PC-3 (cell line): ENCODE measurements around the gene DNM3. TPM values are rescaled to one million over a fixed set of nuclear protein-coding genes. Genes with fewer than 3 reads are reported as not detected.

ENCODE experiments used
- ATAC-seq: fragments of 200-7000 bp; cut with Tn5 transposase; 2 replicates; pipeline ENCODE4 v1.9.1; 2020; ENCODE audit warnings: mild to moderate bottlenecking, moderate library complexity
- BruUV-seq: library from RNA; stranded (reverse); fragments of 400-500 nt; replicated peaks from 2 replicates; lab custom pipeline; 2021; lab: Mats Ljungman, UMichigan
- CTCF ChIA-PET: fragments of 300-600 bp; sonication (Branson Sonifier 250); formaldehyde crosslinking; loops from one replicate; lab custom pipeline; 2022; ENCODE audit warnings: antibody characterized with exemption; lab: Charles Lee
- POLR2A ChIA-PET: fragments of 300-600 bp; sonication (Branson Sonifier 250); formaldehyde crosslinking; loops from one replicate; lab custom pipeline; 2022; ENCODE audit warnings: antibody characterized with exemption; ENCODE audit not compliant: unreplicated experiment; lab: Charles Lee
- DNase-seq: peaks from one replicate; pipeline ENCODE4 v3.0.0-alpha.2; 2015
- H2AFZ ChIP-seq: fragments of 300-600 bp; sonication (generic); 2 replicates; pipeline ENCODE4 v1.6.0; 2016; ENCODE audit warnings: antibody characterized with exemption, low read length
- H3F3A ChIP-seq: fragments of 300-600 bp; sonication (generic); one replicate; pipeline ENCODE4 v1.6.0; 2017; ENCODE audit warnings: antibody characterized with exemption, low read length, control low read depth, mild to moderate bottlenecking; ENCODE audit not compliant: unreplicated experiment
- H3K27ac ChIP-seq: fragments of 300-600 bp; sonication (generic); 2 replicates; pipeline ENCODE4 v1.5.1; 2016; ENCODE audit warnings: mild to moderate bottlenecking, low read length
- H3K27me3 ChIP-seq: fragments of 300-600 bp; sonication (generic); 2 replicates; pipeline ENCODE4 v1.6.1; 2016; ENCODE audit warnings: low read length, mixed read lengths
- H3K36me3 ChIP-seq: fragments of 300-600 bp; sonication (generic); 2 replicates; pipeline ENCODE4 v1.6.1; 2016; ENCODE audit warnings: low read depth, mixed run types, low read length, mixed read lengths
- H3K4me1 ChIP-seq: fragments of 300-600 bp; sonication (generic); 2 replicates; pipeline ENCODE4 v1.5.1; 2016; ENCODE audit warnings: low read length; ENCODE audit not compliant: insufficient read depth
- H3K4me2 ChIP-seq: fragments of 300-600 bp; sonication (generic); 2 replicates; pipeline ENCODE4 v1.6.0; 2016; ENCODE audit warnings: low read length
- H3K4me3 ChIP-seq: fragments of 300-600 bp; sonication (generic); 2 replicates; pipeline ENCODE4 v1.5.1; 2016; ENCODE audit warnings: mild to moderate bottlenecking, low read length, mixed read lengths
- H3K79me2 ChIP-seq: fragments of 300-600 bp; sonication (generic); 2 replicates; pipeline ENCODE4 v1.6.1; 2017; ENCODE audit warnings: low read length, mixed read lengths
- H3K9ac ChIP-seq: fragments of 300-600 bp; sonication (generic); 2 replicates; pipeline ENCODE4 v1.6.0; 2016; ENCODE audit warnings: mild to moderate bottlenecking, low read length
- H3K9me2 ChIP-seq: fragments of 300-600 bp; sonication (generic); replicated peaks from 2 replicates; pipeline ENCODE4 v1.6.1; 2016; ENCODE audit warnings: mixed run types, low read length, mixed read lengths
- H3K9me3 ChIP-seq: fragments of 300-600 bp; sonication (generic); 2 replicates; pipeline ENCODE4 v1.6.1; 2016; ENCODE audit warnings: low read length, mixed read lengths
- H4K20me1 ChIP-seq: fragments of 300-600 bp; sonication (generic); 2 replicates; pipeline ENCODE4 v1.6.1; 2016; ENCODE audit warnings: low read length, mixed read lengths
- CTCF ChIP-seq: fragments of 300-600 bp; sonication (generic); conservative IDR thresholded peaks from 2 replicates; pipeline ENCODE4 v1.5.1; 2017; ENCODE audit warnings: antibody characterized with exemption, low read depth, mild to moderate bottlenecking, low read length
- EZH2 ChIP-seq: fragments of 300-600 bp; sonication (generic); IDR thresholded peaks from one replicate; pipeline ENCODE4 v1.6.1; 2017; ENCODE audit warnings: antibody characterized with exemption, mild to moderate bottlenecking, low read length; ENCODE audit not compliant: unreplicated experiment
- EZH2phosphoT487 ChIP-seq: fragments of 300-600 bp; sonication (generic); IDR thresholded peaks from 2 replicates; pipeline ENCODE4 v1.6.1; 2018; ENCODE audit warnings: mild to moderate bottlenecking, antibody characterized with exemption, low read length, borderline replicate concordance
- intact Hi-C: fragments of 100-400 bp; cut with micrococcal nuclease; formaldehyde crosslinking; loops from 2 replicates; pipeline ENCODE4 v1.9.0; 2023
- total RNA-seq: library from RNA; depleted of rRNA; stranded (reverse); fragments of >200 nt; gene quantifications from 2 replicates; pipeline ENCODE4 v1.2.3, GENCODE V29; 2014

Gene DNM3
- total RNA-seq, 1 experiment from 2014 or later: 0.98 TPM

- Histone ChIP-seq H3K27ac (no peak overlapping the region), H3K4me3 (no peak overlapping the region)
- CTCF ChIA-PET: no interaction called here
Measured at GRCh38 chr1:171902527-171902926, 61.2 kb downstream of the DNM3 start.

GRCh38 chr1:171904778-171905450, 63.6 kb downstream of the DNM3 start:
- Histone ChIP-seq H3K27ac (no peak overlapping the region), H4K20me1 (no peaks in the 10 kb centered on the region), H2AFZ (no peak overlapping the region), H3K4me2 (no peak overlapping the region), H3K79me2 (no peaks in the 10 kb centered on the region), H3K9me3 (no peaks in the 10 kb centered on the region), H3K27me3 (peaks cover 66% of the 10 kb centered on the region), H3K36me3 (no peaks in the 10 kb centered on the region), H3K4me1 (no peaks in the 10 kb centered on the region), H3K9ac (no peak overlapping the region), H3F3A (no peaks in the 10 kb centered on the region), H3K9me2 (no peaks in the 10 kb centered on the region), H3K4me3 (no peak overlapping the region)
- CTCF ChIA-PET: no interaction called here
- no peak for TF ChIP-seq EZH2
- no peak for TF ChIP-seq CTCF
- no peak for TF ChIP-seq EZH2phosphoT487
- no peak for DNase-seq
- POLR2A ChIA-PET: no interaction called here
- no peak for ATAC-seq
- BruUV-seq: no TSS peak
- intact Hi-C loops: loop anchor here (5.0 kb wide), 1 partner anchor 37 kb away; no protein-coding TSS in a partner anchor

More at GRCh38 chr1:171902527-171902926, 61.2 kb downstream of the DNM3 start:
- Histone ChIP-seq H3F3A (no peaks in the 10 kb centered on the region), H3K4me1 (no peaks in the 10 kb centered on the region), H4K20me1 (no peaks in the 10 kb centered on the region), H2AFZ (no peak overlapping the region), H3K9me2 (no peaks in the 10 kb centered on the region), H3K27me3 (peaks cover 74% of the 10 kb centered on the region), H3K79me2 (no peaks in the 10 kb centered on the region), H3K9ac (no peak overlapping the region), H3K36me3 (no peaks in the 10 kb centered on the region), H3K9me3 (no peaks in the 10 kb centered on the region), H3K4me2 (no peak overlapping the region; the same call in 1 of the 2 replicates)
- ATAC-seq (no peak), DNase-seq (no peak)
- intact Hi-C loops: no loop called here
- TF ChIP-seq EZH2phosphoT487 (no peak), EZH2 (no peak), CTCF (no peak)
- POLR2A ChIA-PET: no interaction called here
- BruUV-seq: no TSS peak

GRCh38 chr1:171909711-171910110, 68.4 kb downstream of the DNM3 start:
- Histone ChIP-seq H3K79me2 (no peaks in the 10 kb centered on the region), H3K4me1 (peaks cover 7% of the 10 kb centered on the region), H3F3A (no peaks in the 10 kb centered on the region), H3K9ac (no peak overlapping the region), H3K4me2 (no peak overlapping the region), H3K9me2 (no peaks in the 10 kb centered on the region), H3K27me3 (peaks cover 44% of the 10 kb centered on the region), H3K4me3 (no peak overlapping the region), H4K20me1 (no peaks in the 10 kb centered on the region), H3K9me3 (no peaks in the 10 kb centered on the region), H2AFZ (no peak overlapping the region), H3K36me3 (no peaks in the 10 kb centered on the region), H3K27ac (no peak overlapping the region)
- no TSS peak for BruUV-seq
- CTCF ChIA-PET: no interaction called here
- intact Hi-C loops: loop anchor here (5.0 kb wide), 1 partner anchor 33 kb away; no protein-coding TSS in a partner anchor
- POLR2A ChIA-PET: no interaction called here
- no peak for ATAC-seq
- no peak for DNase-seq
- TF ChIP-seq EZH2 (no peak), EZH2phosphoT487 (no peak), CTCF (no peak)
